ENCODE measurements around the gene MYCBP2. TPM values are rescaled to one million over a fixed set of nuclear protein-coding genes. Genes with fewer than 3 reads are reported as not detected.
"Not testable (repeated sequence)": the region's sequence is repeated elsewhere in the genome, so short reads cannot be mapped to it uniquely, and the experiment has no call there.

Gene MYCBP2
- total RNA-seq, 2 donors from 2014 or later, result 41.2 to 42.6 TPM

DNA sequence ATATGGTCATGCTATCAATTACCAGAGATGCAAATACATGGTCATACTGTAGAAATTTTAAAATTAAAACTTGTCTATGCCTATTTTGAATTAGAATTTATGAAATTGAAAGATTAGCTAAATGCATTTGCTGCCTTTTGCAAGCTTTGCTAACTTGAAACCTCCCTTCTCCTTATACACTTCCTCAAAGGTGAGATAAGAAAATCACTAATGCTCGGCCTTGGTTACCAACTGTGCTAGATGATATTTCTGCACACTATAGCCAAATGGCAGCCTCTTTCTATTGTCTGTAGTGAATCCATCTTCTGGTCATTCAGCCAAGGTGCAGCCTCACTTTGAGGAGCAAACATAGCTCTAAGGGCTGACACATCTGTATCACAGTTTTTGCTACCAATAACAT lies 31.1 kb upstream of the MYCBP2 start:
- DNase-seq, result no peak
- no peaks in the 10 kb centered on the region for H3K36me3 ChIP-seq
- H3K4me3 ChIP-seq, result no peak overlapping the region
- H3K9me3 ChIP-seq, result no peaks in the 10 kb centered on the region
- no peak overlapping the region for H3K9ac ChIP-seq (ENCODE audit: low read depth in 2 of 2, low read length in 2 of 2)
- TF ChIP-seq CTCF (IDR thresholded peaks at IDR 0.05), result no peak
- H3K27ac ChIP-seq, result no peak overlapping the region
- no peaks in the 10 kb centered on the region for H3K4me1 ChIP-seq
- H3K27me3 ChIP-seq, result no peaks in the 10 kb centered on the region
- intact Hi-C loops (cut with DNase I), result no loop called here

GRCh38 chr13:77356155-77356554 lies 29.3 kb upstream of the MYCBP2 start:
- TF ChIP-seq CTCF (IDR thresholded peaks at IDR 0.05), result no peak
- H3K9me3 ChIP-seq, result no peaks in the 10 kb centered on the region
- DNase-seq, result no peak
- no peak overlapping the region for H3K27ac ChIP-seq
- H3K4me3 ChIP-seq, result no peak overlapping the region
- H3K4me1 ChIP-seq, result no peaks in the 10 kb centered on the region
- H3K27me3 ChIP-seq, result no peaks in the 10 kb centered on the region
- intact Hi-C loops (cut with DNase I), result no loop called here
- H3K9ac ChIP-seq (ENCODE audit: low read depth in 2 of 2, low read length in 2 of 2), result no peak overlapping the region
- H3K36me3 ChIP-seq, result no peaks in the 10 kb centered on the region

DNA sequence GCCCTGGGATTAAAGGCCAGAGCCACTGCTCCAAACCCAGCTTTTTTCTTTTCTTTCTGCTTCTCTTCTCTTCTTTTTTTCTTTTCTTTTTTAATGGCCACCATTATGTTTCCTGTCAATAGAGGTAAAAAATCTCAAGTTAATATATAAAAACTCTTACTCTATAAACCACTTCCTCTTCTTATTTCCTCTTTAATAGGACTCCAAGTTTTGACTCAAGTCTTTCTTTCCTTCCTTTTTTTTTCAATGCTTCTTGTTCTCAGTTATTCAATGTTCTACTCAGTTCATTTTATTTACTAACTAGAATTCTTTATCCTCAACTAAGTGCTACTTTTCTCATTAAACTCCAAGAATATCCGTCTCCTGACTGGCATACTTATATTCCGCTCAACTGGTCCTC lies 27.1 kb upstream of the MYCBP2 start:
- Histone ChIP-seq H3K27ac (no peak overlapping the region), H3K36me3 (no peaks in the 10 kb centered on the region), H3K27me3 (no peaks in the 10 kb centered on the region), H3K4me3 (no peak overlapping the region), H3K9ac (ENCODE audit: low read depth in 2 of 2, low read length in 2 of 2) (no peak overlapping the region), H3K4me1 (no peaks in the 10 kb centered on the region), H3K9me3 (no peaks in the 10 kb centered on the region)
- no peak for DNase-seq
- no peak for TF ChIP-seq CTCF (IDR thresholded peaks at IDR 0.05)
- intact Hi-C loops (cut with DNase I), result no loop called here

GRCh38 chr13:77351315-77351714 lies 24.4 kb upstream of the MYCBP2 start:
- intact Hi-C loops (cut with DNase I), result no loop called here
- H3K4me1 ChIP-seq, result no peaks in the 10 kb centered on the region
- no peak overlapping the region for H3K27ac ChIP-seq

GRCh38 chr13:77350811-77351210 lies 23.9 kb upstream of the MYCBP2 start:
- Histone ChIP-seq H3K27me3 (no peaks in the 10 kb centered on the region), H3K36me3 (no peaks in the 10 kb centered on the region), H3K27ac (no peak overlapping the region), H3K4me1 (no peaks in the 10 kb centered on the region), H3K4me3 (no peak overlapping the region), H3K9me3 (no peaks in the 10 kb centered on the region), H3K9ac (ENCODE audit: low read depth in 2 of 2, low read length in 2 of 2) (no peak overlapping the region)
- intact Hi-C loops (cut with DNase I), result no loop called here
- DNase-seq, result no peak
- TF ChIP-seq CTCF (IDR thresholded peaks at IDR 0.05), result no peak

More at GRCh38 chr13:77351315-77351714, 24.4 kb upstream of the MYCBP2 start:
- H3K4me3 ChIP-seq, result no peak overlapping the region
- H3K9ac ChIP-seq (ENCODE audit: low read depth in 2 of 2, low read length in 2 of 2), result no peak overlapping the region
- no peaks in the 10 kb centered on the region for H3K9me3 ChIP-seq
- no peaks in the 10 kb centered on the region for H3K36me3 ChIP-seq
- no peak for TF ChIP-seq CTCF (IDR thresholded peaks at IDR 0.05)
- DNase-seq, result no peak
- no peaks in the 10 kb centered on the region for H3K27me3 ChIP-seq

- intact Hi-C loops (cut with DNase I), result no loop called here
- H3K4me3 ChIP-seq, result no peak overlapping the region
- H3K4me1 ChIP-seq, result no peaks in the 10 kb centered on the region
- H3K9me3 ChIP-seq, result no peaks in the 10 kb centered on the region
- no peak for DNase-seq
- TF ChIP-seq CTCF (IDR thresholded peaks at IDR 0.05), result no peak
- no peaks in the 10 kb centered on the region for H3K36me3 ChIP-seq
- H3K27me3 ChIP-seq, result no peaks in the 10 kb centered on the region
- no peak overlapping the region for H3K27ac ChIP-seq
- H3K9ac ChIP-seq (ENCODE audit: low read depth in 2 of 2, low read length in 2 of 2), result no peak overlapping the region
Observed at GRCh38 chr13:77349365-77349764, 22.5 kb upstream of the MYCBP2 start.

- H3K9me3 ChIP-seq; H3K27me3 ChIP-seq; H3K9ac ChIP-seq (ENCODE audit: low read depth in 2 of 2, low read length in 2 of 2); H3K4me1 ChIP-seq; H3K27ac ChIP-seq; intact Hi-C loops (cut with DNase I); H3K36me3 ChIP-seq; DNase-seq; H3K4me3 ChIP-seq: not testable (repeated sequence)
Observed at GRCh38 chr13:77347351-77347750, 20.5 kb upstream of the MYCBP2 start.

Measured in colonic mucosa (tissue), 4 donors.